Measurements from ENCODE around the gene SOCS1. TPM values are rescaled to one million over a fixed set of nuclear protein-coding genes. Genes with fewer than 3 reads are reported as not detected.

SOCS1 gene
- polyA plus RNA-seq, 1 donor from 2014 or later: not detected

DNA sequence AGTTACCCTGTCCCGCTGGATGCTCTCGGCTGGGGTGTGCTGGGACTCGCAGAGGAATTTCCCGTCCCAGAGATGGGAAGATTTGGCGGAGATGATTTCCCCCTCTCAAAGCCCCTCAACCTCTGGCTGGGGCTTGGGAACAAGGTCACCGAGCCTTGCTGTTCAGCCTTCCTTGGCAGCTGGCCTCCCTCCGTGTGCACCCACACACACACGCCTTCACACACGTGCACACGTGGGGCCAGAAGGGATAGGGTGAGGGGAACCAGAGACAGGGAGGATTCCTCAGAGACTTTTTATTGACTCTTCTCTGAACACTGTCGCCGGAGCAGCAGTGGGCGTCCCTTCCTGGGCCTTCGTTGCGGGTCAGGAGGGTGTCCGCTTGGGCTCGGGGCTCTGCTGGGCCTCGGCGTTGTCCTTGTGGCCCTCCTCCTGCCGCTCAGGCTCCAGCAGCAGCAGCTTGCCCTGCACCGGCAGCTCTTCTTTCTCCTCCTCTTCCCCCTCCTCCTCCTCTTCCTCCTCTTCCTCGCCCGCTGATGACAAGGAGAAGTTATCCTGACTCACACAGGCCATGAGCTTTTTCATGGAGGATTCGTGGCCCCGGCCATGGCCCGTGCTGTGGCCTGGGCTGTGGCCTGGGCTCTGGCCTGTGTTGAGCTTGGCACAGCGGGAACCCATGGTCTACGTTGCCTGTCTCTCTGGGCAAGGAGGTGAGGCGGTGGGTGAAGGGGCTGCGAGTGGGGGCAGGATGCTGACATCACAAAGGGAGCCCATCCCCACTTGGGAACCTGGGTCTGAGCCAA, 17.1 kb upstream of the SOCS1 start, which contains the start of gene PRM3:
Gene PRM3 (minus strand): TSS at position 709 of the 800 bp plus-strand sequence. CDS start 34 bp downstream, at position 675.
- no peaks in the 10 kb centered on the region for H3K36me3 ChIP-seq (ENCODE audit: insufficient read depth, low read length)
- H3K27ac ChIP-seq (ENCODE audit: low read length): no peak within 1 kb of the TSS
- no peak within 1 kb of the TSS for H3K4me2 ChIP-seq (ENCODE audit: low read length)
- H3K9me2 ChIP-seq (ENCODE audit: insufficient read depth, low read length): no peaks in the 10 kb centered on the region
- H3K79me2 ChIP-seq (replicated peaks; ENCODE audit: insufficient read depth, low read length): no peaks in the 10 kb centered on the region
- H3K9me3 ChIP-seq (ENCODE audit: low read length): no peaks in the 10 kb centered on the region
- H3K4me3 ChIP-seq (ENCODE audit: low read length): no peak within 1 kb of the TSS
- no peaks in the 10 kb centered on the region for H4K20me1 ChIP-seq (ENCODE audit: insufficient read depth)
- no peak within 1 kb of the TSS for H3K9ac ChIP-seq (ENCODE audit: low read length)
- no peaks in the 10 kb centered on the region for H3F3A ChIP-seq (ENCODE audit: insufficient read depth, low read length, poor library complexity, severe bottlenecking)
- no peaks in the 10 kb centered on the region for H3K27me3 ChIP-seq (ENCODE audit: insufficient read depth, low read depth, low read length)
- H2AFZ ChIP-seq (ENCODE audit: low read depth, low read length): no peak within 1 kb of the TSS
- no peak for TF ChIP-seq EP300 (conservative IDR thresholded peaks at IDR 0.05; ENCODE audit: poor library complexity, severe bottlenecking)

- Histone ChIP-seq H3K9me2 (ENCODE audit: insufficient read depth, low read length) (no peaks in the 10 kb centered on the region), H3K9me3 (ENCODE audit: low read length) (no peaks in the 10 kb centered on the region), H3K4me2 (ENCODE audit: low read length) (no peak overlapping the region), H3K9ac (ENCODE audit: low read length) (no peak overlapping the region), H3K27ac (ENCODE audit: low read length) (no peak overlapping the region), H3F3A (ENCODE audit: insufficient read depth, low read length, poor library complexity, severe bottlenecking) (no peaks in the 10 kb centered on the region), H4K20me1 (ENCODE audit: insufficient read depth) (no peaks in the 10 kb centered on the region), H2AFZ (ENCODE audit: low read depth, low read length) (no peak overlapping the region), H3K79me2 (replicated peaks; ENCODE audit: insufficient read depth, low read length) (no peaks in the 10 kb centered on the region), H3K36me3 (ENCODE audit: insufficient read depth, low read length) (no peaks in the 10 kb centered on the region), H3K4me3 (ENCODE audit: low read length) (no peak overlapping the region), H3K27me3 (ENCODE audit: insufficient read depth, low read depth, low read length) (no peaks in the 10 kb centered on the region)
- TF ChIP-seq POLR2AphosphoS5 (IDR thresholded peaks at IDR 0.05) (no peak), TAF1 (IDR thresholded peaks at IDR 0.05; ENCODE audit: low read depth) (no peak), SMC3 (conservative IDR thresholded peaks at IDR 0.05; ENCODE audit: poor library complexity) (no peak), CTCF (IDR thresholded peaks at IDR 0.05; ENCODE audit: poor library complexity, severe bottlenecking) (no peak), RAD21 (conservative IDR thresholded peaks at IDR 0.05) (no peak), EP300 (conservative IDR thresholded peaks at IDR 0.05; ENCODE audit: poor library complexity, severe bottlenecking) (no peak), MXI1 (conservative IDR thresholded peaks at IDR 0.05; ENCODE audit: poor library complexity, severe bottlenecking) (no peak), EZH2 (IDR thresholded peaks at IDR 0.05; ENCODE audit: borderline replicate concordance, insufficient read depth, low read length, poor library complexity, severe bottlenecking) (no peak)
- TF ChIP-seq, protein P1, sequence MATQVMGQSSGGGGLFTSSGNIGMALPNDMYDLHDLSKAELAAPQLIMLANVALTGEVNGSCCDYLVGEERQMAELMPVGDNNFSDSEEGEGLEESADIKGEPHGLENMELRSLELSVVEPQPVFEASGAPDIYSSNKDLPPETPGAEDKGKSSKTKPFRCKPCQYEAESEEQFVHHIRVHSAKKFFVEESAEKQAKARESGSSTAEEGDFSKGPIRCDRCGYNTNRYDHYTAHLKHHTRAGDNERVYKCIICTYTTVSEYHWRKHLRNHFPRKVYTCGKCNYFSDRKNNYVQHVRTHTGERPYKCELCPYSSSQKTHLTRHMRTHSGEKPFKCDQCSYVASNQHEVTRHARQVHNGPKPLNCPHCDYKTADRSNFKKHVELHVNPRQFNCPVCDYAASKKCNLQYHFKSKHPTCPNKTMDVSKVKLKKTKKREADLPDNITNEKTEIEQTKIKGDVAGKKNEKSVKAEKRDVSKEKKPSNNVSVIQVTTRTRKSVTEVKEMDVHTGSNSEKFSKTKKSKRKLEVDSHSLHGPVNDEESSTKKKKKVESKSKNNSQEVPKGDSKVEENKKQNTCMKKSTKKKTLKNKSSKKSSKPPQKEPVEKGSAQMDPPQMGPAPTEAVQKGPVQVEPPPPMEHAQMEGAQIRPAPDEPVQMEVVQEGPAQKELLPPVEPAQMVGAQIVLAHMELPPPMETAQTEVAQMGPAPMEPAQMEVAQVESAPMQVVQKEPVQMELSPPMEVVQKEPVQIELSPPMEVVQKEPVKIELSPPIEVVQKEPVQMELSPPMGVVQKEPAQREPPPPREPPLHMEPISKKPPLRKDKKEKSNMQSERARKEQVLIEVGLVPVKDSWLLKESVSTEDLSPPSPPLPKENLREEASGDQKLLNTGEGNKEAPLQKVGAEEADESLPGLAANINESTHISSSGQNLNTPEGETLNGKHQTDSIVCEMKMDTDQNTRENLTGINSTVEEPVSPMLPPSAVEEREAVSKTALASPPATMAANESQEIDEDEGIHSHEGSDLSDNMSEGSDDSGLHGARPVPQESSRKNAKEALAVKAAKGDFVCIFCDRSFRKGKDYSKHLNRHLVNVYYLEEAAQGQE (IDR thresholded peaks at IDR 0.05; ENCODE audit: borderline replicate concordance): no peak
Observed at GRCh38 chr16:11272484-11272883, 16.5 kb upstream of the SOCS1 start.
